Gastrocnemius medialis (tissue), 4 donors: ENCODE measurements around the gene PGC. TPM values are rescaled to one million over a fixed set of nuclear protein-coding genes. Genes with fewer than 3 reads are reported as not detected.

Experiments used
- ATAC-seq, 2 donors: fragments of 150-250 bp; one replicate each; pipeline ENCODE4 v1.9.1; 2016
- DNase-seq, 2 donors: peaks; one replicate each; pipeline ENCODE4 v3.0.0-alpha.2; 2019
- H3K27ac ChIP-seq, 4 donors: fragments of 200-600 bp; sonication (generic); 1 replicate in 1 of 4; 2 replicates in 3 of 4; pipeline ENCODE4 v1.5.1; 2016 to 2018; ENCODE audit warnings: mild to moderate bottlenecking in 2 of 4, moderate library complexity in 1 of 4
- H3K27me3 ChIP-seq, 3 donors: fragments of 200-600 bp; sonication (generic) in 2 of 3; 1 replicate in 1 of 3; 2 replicates in 2 of 3; pipeline versions ENCODE4 v1.5.1 to v1.6.0; 2016 to 2019; ENCODE audit warnings: mild to moderate bottlenecking in 1 of 3, moderate library complexity in 1 of 3
- H3K36me3 ChIP-seq, 2 donors: fragments of 200-600 bp; sonication (generic) in 1 of 2; one replicate each; pipeline ENCODE4 v1.5.1; 2017 to 2018
- H3K4me1 ChIP-seq, 2 donors: fragments of 200-600 bp; sonication (generic) in 1 of 2; one replicate each; pipeline ENCODE4 v1.5.1; 2016 to 2017; ENCODE audit warnings: mild to moderate bottlenecking in 2 of 2
- H3K4me3 ChIP-seq, 4 donors: fragments of 200-600 bp; sonication (generic) in 3 of 4; 1 replicate in 1 of 4; 2 replicates in 3 of 4; pipeline ENCODE4 v1.5.1; 2016 to 2019; ENCODE audit warnings: mild to moderate bottlenecking in 2 of 4
- H3K9me3 ChIP-seq, 3 donors: fragments of 200-600 bp; sonication (generic) in 2 of 3; 1 replicate in 1 of 3; 2 replicates in 2 of 3; pipeline ENCODE4 v1.5.1; 2016 to 2019
- CTCF ChIP-seq, 5 experiments: fragments of 450-650 bp in 3 of 5; fragments of 200-600 bp in 2 of 5; sonication (generic) in 2 of 5; IDR thresholded peaks in 4 of 5; conservative IDR thresholded peaks in 1 of 5; 1 replicate in 4 of 5; 2 replicates in 1 of 5; pipeline ENCODE4 v1.5.1; 2016 to 2019; ENCODE audit warnings: antibody characterized with exemption in 5 of 5, mild to moderate bottlenecking in 3 of 5, moderate library complexity in 3 of 5
- POLR2A ChIP-seq, 2 donors: fragments of 450-650 bp; IDR thresholded peaks; one replicate each; pipeline ENCODE4 v1.6.1; 2017; ENCODE audit warnings: antibody characterized with exemption in 2 of 2, mild to moderate bottlenecking in 2 of 2, moderate library complexity in 2 of 2
- in situ Hi-C, 4 donors: fragments of 200-750 bp; cut with MboI; loops; one replicate each; pipeline versions ENCODE4 v1.15.0 to v1.8.0; 2017; ENCODE audit warnings: low sequenced_read_pairs in 4 of 4
- intact Hi-C: fragments of 100-400 bp; cut with DNase I; formaldehyde crosslinking; loops from one replicate; pipeline ENCODE4 v1.15.1; 2023; ENCODE audit warnings: low total_unique reads
- total RNA-seq, 4 donors: library from RNA; depleted of rRNA; stranded (reverse); fragments of >200 nt; gene quantifications; one replicate each; pipeline versions ENCODE4 v1.1.0 to v1.2.3, GENCODE V29; 2016

Gene PGC
- total RNA-seq, 4 donors from 2014 or later = not detected

GRCh38 chr6:41708856-41709255 is 38.3 kb downstream of the PGC start:
- intact Hi-C loops = loop anchor here (5.0 to 10.0 kb wide), 2 partner anchors 76 to 257 kb away; partner anchors contain the start of genes PRICKLE4 and TOMM6
- H3K4me1 ChIP-seq = peaks cover 93 to 96% of the 10 kb centered on the region in 2 donors
- no peak for TF ChIP-seq POLR2A (IDR thresholded peaks at IDR 0.05)
- no peak for TF ChIP-seq CTCF (IDR thresholded peaks at IDR 0.05 in 4 of 5, conservative IDR thresholded peaks at IDR 0.05 in 1 of 5)
- no peak overlapping the region for H3K4me3 ChIP-seq
- H3K27me3 ChIP-seq = no peaks in the 10 kb centered on the region
- H3K27ac ChIP-seq = peak overlapping the region; percentile 94 to 98 (median 96)
- ATAC-seq (no peak), DNase-seq (no peak)
- H3K9me3 ChIP-seq = no peaks in the 10 kb centered on the region
- in situ Hi-C loops = no loop called here
- no peaks in the 10 kb centered on the region for H3K36me3 ChIP-seq

GRCh38 chr6:41707565-41708200 is 39.5 kb downstream of the PGC start:
- Histone ChIP-seq H3K27me3 (no peaks in the 10 kb centered on the region), H3K4me1 (peaks cover 90 to 93% of the 10 kb centered on the region in 2 donors), H3K36me3 (no peaks in the 10 kb centered on the region), H3K4me3 (no peak overlapping the region), H3K27ac (peak overlapping the region; percentile 94 to 98 (median 96)), H3K9me3 (no peaks in the 10 kb centered on the region)
- DNase-seq = peak in 1 of 2 donors; percentile 72
- in situ Hi-C loops = no loop called here
- no peak for TF ChIP-seq CTCF (IDR thresholded peaks at IDR 0.05 in 4 of 5, conservative IDR thresholded peaks at IDR 0.05 in 1 of 5)
- peak in 1 of 2 donors; percentile 9 for TF ChIP-seq POLR2A (IDR thresholded peaks at IDR 0.05)
- intact Hi-C loops = loop anchor here (5.0 to 10.0 kb wide), 2 partner anchors 77 to 255 kb away; partner anchors contain the start of genes PRICKLE4 and TOMM6
- ATAC-seq = no peak

GRCh38 chr6:41706876-41707564 is 40.2 kb downstream of the PGC start:
- intact Hi-C loops = loop anchor here (1.0 to 10.0 kb wide), 3 partner anchors 26 to 255 kb away; partner anchors contain the start of genes PRICKLE4 and TOMM6
- peaks cover 90 to 93% of the 10 kb centered on the region in 2 donors for H3K4me1 ChIP-seq
- in situ Hi-C loops = no loop called here
- TF ChIP-seq CTCF (IDR thresholded peaks at IDR 0.05 in 4 of 5, conservative IDR thresholded peaks at IDR 0.05 in 1 of 5) = no peak
- TF ChIP-seq POLR2A (IDR thresholded peaks at IDR 0.05) = peak; percentile 41 to 51
- DNase-seq (peak; percentile 70 to 86), ATAC-seq (peak; percentile 57 to 60)
- H3K36me3 ChIP-seq = no peaks in the 10 kb centered on the region
- peak overlapping the region in 2 of 4 donors; percentile 13 to 30 for H3K4me3 ChIP-seq
- no peaks in the 10 kb centered on the region for H3K27me3 ChIP-seq
- H3K27ac ChIP-seq = peak overlapping the region; percentile 94 to 98 (median 96)
- no peaks in the 10 kb centered on the region for H3K9me3 ChIP-seq

GRCh38 chr6:41705996-41706835 is 41.0 kb downstream of the PGC start:
- intact Hi-C loops (loop anchor here (1.0 to 10.0 kb wide), 3 partner anchors 27 to 254 kb away; partner anchors contain the start of genes PRICKLE4 and TOMM6), in situ Hi-C loops (no loop called here)
- ATAC-seq (peak; percentile 79 to 83), DNase-seq (peak; percentile 88 to 93)
- TF ChIP-seq CTCF (IDR thresholded peaks at IDR 0.05 in 4 of 5, conservative IDR thresholded peaks at IDR 0.05 in 1 of 5) (peak; percentile 89 to 98 (median 94)), POLR2A (IDR thresholded peaks at IDR 0.05) (peak; percentile 54 to 70)
- Histone ChIP-seq H3K27ac (peak overlapping the region; percentile 94 to 98 (median 96)), H3K27me3 (no peaks in the 10 kb centered on the region), H3K4me3 (peak overlapping the region in 3 of 4 donors; percentile 13 to 30 (median 28)), H3K9me3 (no peaks in the 10 kb centered on the region), H3K4me1 (peaks cover 90 to 93% of the 10 kb centered on the region in 2 donors), H3K36me3 (no peaks in the 10 kb centered on the region)
